Cerebellar nuclear complex (tissue), 1 donor: ENCODE data around the gene HABP4.

Experiments
- DNase-seq, 2 experiments: peaks; one replicate each; lab custom pipeline; 2025; lab: John Stamatoyannopoulos, UW

The HABP4 gene

GRCh38 chr9:96523374-96523773, 73.4 kb downstream of the HABP4 start:
- DNase-seq, result no peak

GRCh38 chr9:96524045-96524444, 74.1 kb downstream of the HABP4 start:
- no peak for DNase-seq

- DNase-seq, result no peak
These were observed 74.8 kb downstream of the HABP4 start for GRCh38 chr9:96524764-96525163.

GRCh38 chr9:96532173-96532572, 82.2 kb downstream of the HABP4 start:
- no peak for DNase-seq

GRCh38 chr9:96540106-96540505, 90.1 kb downstream of the HABP4 start:
- no peak for DNase-seq
